ENCODE data around the gene CDK1.

The CDK1 gene

DNA sequence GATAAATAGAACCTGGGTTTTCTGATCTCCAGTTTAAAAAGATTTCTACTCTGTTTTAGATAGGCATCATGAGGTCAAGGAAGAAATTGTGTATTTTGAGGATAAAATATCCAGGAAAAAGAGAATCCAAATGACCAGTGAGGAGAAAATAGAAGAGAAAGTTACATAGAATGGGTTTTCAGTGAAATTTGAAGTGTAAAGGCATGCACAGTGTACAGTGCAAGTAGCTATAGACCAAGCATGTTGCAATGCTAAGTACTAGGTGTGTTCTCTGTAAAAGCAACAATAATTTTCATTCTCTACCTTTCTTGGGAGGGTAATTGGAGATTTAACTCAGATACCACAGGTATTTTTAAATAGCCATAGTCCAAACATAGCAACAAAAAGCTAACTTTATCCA is 22.6 kb downstream of the CDK1 start:
- TF ChIP-seq, protein P1, sequence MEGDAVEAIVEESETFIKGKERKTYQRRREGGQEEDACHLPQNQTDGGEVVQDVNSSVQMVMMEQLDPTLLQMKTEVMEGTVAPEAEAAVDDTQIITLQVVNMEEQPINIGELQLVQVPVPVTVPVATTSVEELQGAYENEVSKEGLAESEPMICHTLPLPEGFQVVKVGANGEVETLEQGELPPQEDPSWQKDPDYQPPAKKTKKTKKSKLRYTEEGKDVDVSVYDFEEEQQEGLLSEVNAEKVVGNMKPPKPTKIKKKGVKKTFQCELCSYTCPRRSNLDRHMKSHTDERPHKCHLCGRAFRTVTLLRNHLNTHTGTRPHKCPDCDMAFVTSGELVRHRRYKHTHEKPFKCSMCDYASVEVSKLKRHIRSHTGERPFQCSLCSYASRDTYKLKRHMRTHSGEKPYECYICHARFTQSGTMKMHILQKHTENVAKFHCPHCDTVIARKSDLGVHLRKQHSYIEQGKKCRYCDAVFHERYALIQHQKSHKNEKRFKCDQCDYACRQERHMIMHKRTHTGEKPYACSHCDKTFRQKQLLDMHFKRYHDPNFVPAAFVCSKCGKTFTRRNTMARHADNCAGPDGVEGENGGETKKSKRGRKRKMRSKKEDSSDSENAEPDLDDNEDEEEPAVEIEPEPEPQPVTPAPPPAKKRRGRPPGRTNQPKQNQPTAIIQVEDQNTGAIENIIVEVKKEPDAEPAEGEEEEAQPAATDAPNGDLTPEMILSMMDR (IDR thresholded peaks at IDR 0.05; ENCODE audit: insufficient read depth, missing control alignments), result no peak
- no peak for DNase-seq (ENCODE audit: insufficient read length, low spot score)
- FAIRE-seq, result no peak

DNA sequence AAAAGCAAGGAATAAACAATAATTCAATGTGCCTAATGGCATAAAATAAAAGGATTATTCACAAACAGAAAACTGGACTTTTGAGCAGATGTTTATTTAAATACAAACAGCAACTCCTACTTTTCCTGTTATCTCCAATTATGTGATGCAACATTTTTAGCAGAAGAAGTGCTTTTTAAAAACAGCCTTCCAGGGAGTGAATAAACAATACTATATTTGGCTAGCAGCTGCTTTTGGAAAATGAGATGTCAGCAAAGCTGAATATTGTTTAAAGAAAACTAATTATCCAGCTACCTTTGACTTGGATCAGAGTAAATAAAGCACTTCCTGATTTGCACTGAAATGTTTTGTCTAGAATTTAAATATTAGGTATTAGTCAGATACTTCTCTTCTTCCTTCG is 23.2 kb downstream of the CDK1 start:
- no peak for DNase-seq (ENCODE audit: insufficient read length, low spot score)
- FAIRE-seq, result no peak
- TF ChIP-seq, protein P1 (IDR thresholded peaks at IDR 0.05; ENCODE audit: insufficient read depth, missing control alignments), result no peak

DNA sequence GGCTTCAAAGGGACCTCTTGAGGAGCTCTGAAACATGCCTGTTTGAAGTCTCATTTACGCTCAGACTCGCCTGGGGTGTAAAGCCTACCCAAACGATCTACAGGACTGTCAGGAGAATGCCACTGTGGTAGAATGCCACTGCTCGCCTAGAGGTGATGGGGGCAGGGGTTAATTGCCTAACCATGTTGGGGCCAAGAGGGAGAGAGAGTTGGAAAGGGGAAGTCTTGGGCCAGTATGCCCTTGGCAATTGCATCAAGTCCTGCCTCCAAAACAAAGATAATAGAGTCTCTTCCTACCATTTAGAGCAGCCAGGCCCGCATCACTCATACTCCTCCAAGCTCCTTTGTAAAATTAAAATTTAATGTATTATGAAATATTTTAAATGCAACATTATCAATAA is 25.2 kb downstream of the CDK1 start:
- TF ChIP-seq, protein P1 (IDR thresholded peaks at IDR 0.05; ENCODE audit: insufficient read depth, missing control alignments), result no peak
- FAIRE-seq (no peak), DNase-seq (ENCODE audit: insufficient read length, low spot score) (no peak)

DNA sequence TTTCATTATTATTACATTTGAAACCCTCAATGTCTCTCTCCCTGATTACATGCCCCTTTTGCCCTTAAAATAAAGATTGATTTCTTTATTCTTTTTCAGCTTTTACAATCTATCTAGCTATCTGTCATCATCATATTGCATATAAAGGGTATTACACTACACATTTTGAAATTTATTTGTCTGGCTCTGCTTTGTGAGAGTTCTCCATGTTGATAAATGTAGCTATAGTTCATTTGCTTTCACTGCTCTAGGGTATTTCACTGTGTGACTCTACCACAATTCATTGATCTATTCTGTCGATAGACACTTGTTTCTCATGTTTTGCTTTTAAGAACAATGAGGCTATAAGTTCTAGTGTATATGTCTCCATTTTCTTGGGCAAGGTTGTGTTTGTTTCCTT is 25.6 kb downstream of the CDK1 start:
- no peak for FAIRE-seq

DNA sequence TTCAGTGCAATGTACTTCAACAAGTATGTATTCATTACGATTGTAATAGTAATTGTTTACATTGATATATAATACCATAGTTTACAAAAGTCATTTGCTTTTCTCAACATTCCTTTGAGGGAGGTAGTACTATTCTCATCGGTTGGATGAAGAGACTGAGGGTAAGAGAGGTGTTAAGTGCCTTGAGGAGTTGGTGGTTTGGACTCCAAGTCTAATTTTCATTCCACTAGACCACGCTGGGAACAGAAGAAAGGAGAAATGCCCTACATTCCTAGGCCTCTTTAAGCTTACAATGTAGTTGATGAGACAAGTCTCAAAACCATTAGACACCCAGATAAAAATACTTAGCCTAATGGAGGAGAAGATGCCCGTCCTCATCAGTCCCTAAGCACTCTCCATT is 28.6 kb downstream of the CDK1 start:
- no peak for FAIRE-seq
- DNase-seq (ENCODE audit: insufficient read length, low spot score), result no peak
- TF ChIP-seq, protein P1 (IDR thresholded peaks at IDR 0.05; ENCODE audit: insufficient read depth, missing control alignments), result no peak

More for the DNA sequence above, 25.6 kb downstream of the CDK1 start:
- TF ChIP-seq, protein P1 (IDR thresholded peaks at IDR 0.05; ENCODE audit: insufficient read depth, missing control alignments), result no peak
- no peak for DNase-seq (ENCODE audit: insufficient read length, low spot score)

DNA sequence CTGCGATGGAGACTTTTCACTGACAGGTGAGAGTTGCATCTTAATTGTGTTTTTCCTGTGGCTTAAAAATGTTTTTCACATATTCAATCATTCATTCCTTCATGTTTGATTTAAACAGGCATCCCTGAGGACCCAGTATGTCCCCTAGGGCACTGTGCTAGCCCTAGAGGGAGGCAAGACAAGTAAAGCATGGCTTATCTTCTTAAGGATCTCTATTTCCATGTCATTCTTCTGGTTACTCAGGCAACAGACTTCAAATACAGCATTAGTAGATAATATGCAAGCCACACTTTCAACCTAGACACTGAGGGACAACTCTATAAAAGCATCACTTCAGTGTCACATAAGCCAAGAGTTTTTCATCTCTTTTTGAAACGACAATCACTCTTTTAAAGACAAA is 29.2 kb downstream of the CDK1 start:
- TF ChIP-seq, protein P1 (IDR thresholded peaks at IDR 0.05; ENCODE audit: insufficient read depth, missing control alignments), result no peak
- FAIRE-seq (no peak), DNase-seq (ENCODE audit: insufficient read length, low spot score) (no peak)

DNA sequence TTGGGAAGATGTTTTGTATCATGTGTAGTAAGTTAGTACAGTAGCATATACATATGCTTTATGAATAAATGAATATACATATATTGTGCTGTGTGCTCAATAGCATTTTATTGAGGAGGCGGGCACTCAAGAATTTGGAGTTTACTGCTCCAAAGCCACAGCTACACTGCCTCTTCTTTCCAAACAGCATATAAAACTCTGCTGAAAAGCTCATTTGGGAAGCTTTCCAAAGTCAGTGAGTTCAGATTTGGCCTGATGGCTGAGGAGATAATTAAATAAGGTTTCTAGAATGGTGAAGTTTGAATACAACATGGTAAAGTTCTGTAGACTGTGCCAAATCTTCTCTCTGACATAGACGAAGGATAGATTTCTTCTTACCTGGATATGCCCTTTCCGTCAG is 29.8 kb downstream of the CDK1 start:
- DNase-seq (ENCODE audit: insufficient read length, low spot score) (no peak), FAIRE-seq (no peak)
- TF ChIP-seq, protein P1 (IDR thresholded peaks at IDR 0.05; ENCODE audit: insufficient read depth, missing control alignments), result no peak

Data from D721Med (cell line).